ENCODE results near the gene CLEC3B. TPM values are rescaled to one million over a fixed set of nuclear protein-coding genes. Genes with fewer than 3 reads are reported as not detected.

The CLEC3B gene
- total RNA-seq, 1 donor: 0.21 TPM

DNA sequence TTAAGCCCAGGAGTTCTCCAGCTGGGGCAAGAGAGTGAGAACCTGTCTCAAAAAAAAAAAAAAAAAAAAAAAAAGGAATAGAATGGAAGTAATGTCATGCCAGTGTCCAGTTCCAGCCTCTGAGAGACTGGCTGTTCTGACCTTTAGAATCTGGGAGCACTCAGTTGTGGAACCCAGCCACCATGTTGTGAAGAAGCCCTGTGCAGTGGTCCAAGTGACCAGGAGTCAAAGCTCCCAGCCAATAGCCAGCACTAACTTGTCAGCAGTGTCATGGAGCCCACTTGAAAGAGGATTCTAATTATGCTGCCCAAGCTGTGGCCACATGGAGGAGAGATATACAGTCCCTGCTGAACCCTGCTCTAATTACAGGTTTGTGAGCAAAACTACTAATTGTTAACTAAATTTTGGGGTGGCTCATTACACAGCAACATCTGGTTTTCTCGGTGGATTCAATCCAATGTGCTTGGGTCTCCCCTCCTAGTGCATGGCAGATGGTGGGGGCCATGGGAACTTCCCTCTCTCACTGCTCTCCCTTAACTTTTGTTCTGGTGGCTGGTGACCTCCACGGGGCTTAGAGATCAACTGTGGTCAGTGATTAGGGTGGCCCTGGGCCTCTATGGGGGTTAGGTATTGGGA is 55.5 kb downstream of the CLEC3B start:
- no peaks in the 10 kb centered on the region for H3K27me3 ChIP-seq (ENCODE audit: insufficient read depth, low read length)
- no peaks in the 10 kb centered on the region for H3K4me1 ChIP-seq (ENCODE audit: insufficient read depth, low read length)
- no peak overlapping the region for H3K4me3 ChIP-seq (ENCODE audit: low read length)
- no peaks in the 10 kb centered on the region for H3K9me3 ChIP-seq (ENCODE audit: low read depth, low read length)

GRCh38 chr3:45082142-45082538 is 56.0 kb downstream of the CLEC3B start:
- Histone ChIP-seq H3K4me3 (ENCODE audit: low read length) (no peak overlapping the region), H3K9me3 (ENCODE audit: low read depth, low read length) (no peaks in the 10 kb centered on the region)

GRCh38 chr3:45083023-45083422 is 56.9 kb downstream of the CLEC3B start:
- no peaks in the 10 kb centered on the region for H3K27me3 ChIP-seq (ENCODE audit: insufficient read depth, low read length)
- H3K9me3 ChIP-seq (ENCODE audit: low read depth, low read length): no peaks in the 10 kb centered on the region
- no peaks in the 10 kb centered on the region for H3K4me1 ChIP-seq (ENCODE audit: insufficient read depth, low read length)
- no peak overlapping the region for H3K4me3 ChIP-seq (ENCODE audit: low read length)

More at GRCh38 chr3:45082142-45082538, 56.0 kb downstream of the CLEC3B start:
- H3K4me1 ChIP-seq (ENCODE audit: insufficient read depth, low read length): no peaks in the 10 kb centered on the region
- no peaks in the 10 kb centered on the region for H3K27me3 ChIP-seq (ENCODE audit: insufficient read depth, low read length)

GRCh38 chr3:45084361-45084760 is 58.3 kb downstream of the CLEC3B start:
- Histone ChIP-seq H3K9me3 (ENCODE audit: low read depth, low read length) (no peaks in the 10 kb centered on the region), H3K4me3 (ENCODE audit: low read length) (no peak overlapping the region), H3K27me3 (ENCODE audit: insufficient read depth, low read length) (no peaks in the 10 kb centered on the region), H3K4me1 (ENCODE audit: insufficient read depth, low read length) (no peaks in the 10 kb centered on the region)

DNA sequence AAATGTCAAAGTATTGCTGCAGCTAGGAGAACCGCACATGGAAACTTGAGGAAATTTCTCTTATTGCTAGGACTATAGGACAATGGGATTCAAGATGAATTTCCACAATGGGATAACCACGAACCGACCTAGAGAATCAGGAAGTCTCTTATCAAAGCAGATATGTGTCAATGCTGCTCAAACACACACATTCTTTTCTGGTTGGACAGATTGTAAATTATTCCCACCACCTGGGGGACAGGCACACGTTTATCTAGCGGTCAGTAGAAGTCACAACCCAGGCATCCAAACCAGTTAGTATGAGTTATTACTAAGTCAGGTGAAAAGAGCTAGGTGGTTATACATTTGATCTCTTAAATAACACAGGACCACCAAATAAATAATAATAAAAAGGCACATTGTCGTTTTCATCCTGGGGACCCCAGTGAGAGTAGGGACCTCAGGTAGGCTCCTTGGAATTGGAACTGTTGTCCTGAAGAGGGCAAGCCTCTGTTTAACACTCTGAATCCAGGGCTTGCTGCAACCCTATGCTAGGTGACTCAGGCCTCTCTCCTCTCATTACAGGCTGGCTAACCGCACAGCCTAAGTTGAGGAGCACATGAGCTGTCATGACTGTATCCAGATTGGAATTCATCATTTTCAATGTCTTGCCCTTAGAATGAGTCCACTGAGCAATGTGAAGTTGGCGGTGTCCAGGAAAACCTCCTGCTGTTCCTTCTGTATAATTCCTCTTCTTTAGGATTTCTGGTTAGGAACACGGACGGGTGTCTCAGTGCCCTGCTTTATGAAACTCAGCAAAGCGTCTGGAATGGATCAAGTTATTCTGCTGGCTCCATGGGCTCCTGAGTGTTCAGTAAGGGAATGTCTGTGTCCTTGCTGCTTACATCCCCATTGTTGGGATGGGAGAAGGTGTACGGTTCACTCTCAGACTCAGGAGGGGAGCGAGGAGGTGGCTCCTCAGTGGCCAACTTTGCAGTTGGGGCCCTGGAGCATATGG is 59.0 kb downstream of the CLEC3B start:
- Histone ChIP-seq H3K4me3 (ENCODE audit: low read length) (no peak overlapping the region), H3K27me3 (ENCODE audit: insufficient read depth, low read length) (no peaks in the 10 kb centered on the region), H3K4me1 (ENCODE audit: insufficient read depth, low read length) (no peaks in the 10 kb centered on the region), H3K9me3 (ENCODE audit: low read depth, low read length) (no peaks in the 10 kb centered on the region)

Other genes starting within 250 kb of the CLEC3B start
- gene TMEM42, start 164.4 kb upstream of the CLEC3B start, total RNA-seq: 3.7 TPM
- gene TGM4, start 151.7 kb upstream of the CLEC3B start, total RNA-seq: not detected
- 55.9 TPM for gene ZDHHC3, start 50.1 kb upstream of the CLEC3B start, total RNA-seq
- gene EXOSC7, start 50.1 kb upstream of the CLEC3B start, total RNA-seq: 19.7 TPM
- 0.31 TPM for gene CDCP1, start 120.1 kb downstream of the CLEC3B start, total RNA-seq
- gene TMEM158, start 200.0 kb downstream of the CLEC3B start, total RNA-seq: 1.9 TPM

Data from mononuclear cell (primary cell).